Brain microvascular endothelial cell (primary cell): ENCODE data around the gene NSD2.

Experiments used
- DNase-seq: peaks from one replicate; pipeline ENCODE4 v3.0.0-alpha.2; 2020
- H3K27ac ChIP-seq: fragments of 250-450 bp; sonication (Bioruptor Pico); 2 replicates; pipeline ENCODE4 v1.5.1; 2020; ENCODE audit warnings: mild to moderate bottlenecking, moderate library complexity
- H3K27me3 ChIP-seq: fragments of 250-450 bp; sonication (Bioruptor Pico); replicated peaks from 2 replicates; pipeline ENCODE4 v1.5.1; 2020; ENCODE audit warnings: mild to moderate bottlenecking
- H3K36me3 ChIP-seq: fragments of 250-450 bp; sonication (Bioruptor Pico); replicated peaks from 2 replicates; pipeline ENCODE4 v1.5.1; 2020; ENCODE audit warnings: mild to moderate bottlenecking
- H3K4me3 ChIP-seq: 2 replicates; pipeline ENCODE4 v1.5.1; 2011; ENCODE audit warnings: low read depth, mild to moderate bottlenecking, control low read depth, low read length, moderate library complexity
- in situ Hi-C: cut with HindIII; loops from 2 replicates; pipeline ENCODE4 v1.10.0; 2017; ENCODE audit warnings: low sequenced_read_pairs, low pct_ligation_motif_present
- TF ChIP-seq, protein P1 (sequence below): IDR thresholded peaks from 2 replicates; pipeline ENCODE4 v1.5.1; 2011; ENCODE audit warnings: low read depth, mild to moderate bottlenecking, moderate library complexity, low read length, control low read depth, inconsistent platforms; ENCODE audit errors: missing control alignments

NSD2 gene

DNA sequence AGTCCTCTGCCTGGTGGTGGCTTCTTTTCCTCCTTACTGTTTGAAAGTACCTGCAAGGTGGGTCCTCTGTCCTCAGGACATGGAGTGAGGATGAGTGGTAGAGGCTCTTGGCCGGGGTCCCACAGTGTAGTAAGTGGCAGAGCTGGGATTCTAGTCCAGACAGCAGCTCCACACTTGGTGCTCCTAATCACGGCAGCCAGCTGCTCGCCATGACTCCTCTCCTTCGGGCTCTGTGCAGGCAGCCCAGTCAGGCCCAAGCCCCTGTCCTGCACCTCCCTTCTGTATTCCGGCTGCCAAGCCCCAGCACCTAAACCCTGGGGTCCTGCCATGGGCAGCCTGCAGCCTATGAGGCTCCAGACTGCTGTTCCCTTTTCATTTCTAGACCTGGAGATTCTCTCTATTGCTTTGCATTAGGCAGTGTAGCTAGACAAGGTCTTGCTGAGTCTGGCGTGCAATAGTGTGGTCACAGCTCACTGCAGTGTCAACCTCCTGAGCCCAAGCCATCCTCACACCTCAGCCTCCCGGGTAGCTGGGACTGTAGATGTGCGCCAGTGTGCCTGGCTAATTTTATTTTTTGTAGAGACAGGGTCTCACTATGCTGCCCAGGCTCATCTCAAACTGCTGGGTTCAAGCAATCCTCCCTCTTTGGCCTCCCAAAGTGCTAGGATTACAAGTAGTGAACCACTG lies 24.9 kb downstream of the NSD2 start:
- Histone ChIP-seq H3K36me3 (no peaks in the 10 kb centered on the region), H3K27ac (no peak overlapping the region), H3K4me3 (no peak overlapping the region), H3K27me3 (no peaks in the 10 kb centered on the region)
- no peak for DNase-seq
- in situ Hi-C loops, result no loop called here
- TF ChIP-seq, protein P1, sequence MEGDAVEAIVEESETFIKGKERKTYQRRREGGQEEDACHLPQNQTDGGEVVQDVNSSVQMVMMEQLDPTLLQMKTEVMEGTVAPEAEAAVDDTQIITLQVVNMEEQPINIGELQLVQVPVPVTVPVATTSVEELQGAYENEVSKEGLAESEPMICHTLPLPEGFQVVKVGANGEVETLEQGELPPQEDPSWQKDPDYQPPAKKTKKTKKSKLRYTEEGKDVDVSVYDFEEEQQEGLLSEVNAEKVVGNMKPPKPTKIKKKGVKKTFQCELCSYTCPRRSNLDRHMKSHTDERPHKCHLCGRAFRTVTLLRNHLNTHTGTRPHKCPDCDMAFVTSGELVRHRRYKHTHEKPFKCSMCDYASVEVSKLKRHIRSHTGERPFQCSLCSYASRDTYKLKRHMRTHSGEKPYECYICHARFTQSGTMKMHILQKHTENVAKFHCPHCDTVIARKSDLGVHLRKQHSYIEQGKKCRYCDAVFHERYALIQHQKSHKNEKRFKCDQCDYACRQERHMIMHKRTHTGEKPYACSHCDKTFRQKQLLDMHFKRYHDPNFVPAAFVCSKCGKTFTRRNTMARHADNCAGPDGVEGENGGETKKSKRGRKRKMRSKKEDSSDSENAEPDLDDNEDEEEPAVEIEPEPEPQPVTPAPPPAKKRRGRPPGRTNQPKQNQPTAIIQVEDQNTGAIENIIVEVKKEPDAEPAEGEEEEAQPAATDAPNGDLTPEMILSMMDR, result no peak

GRCh38 chr4:1896658-1896991 lies 25.4 kb downstream of the NSD2 start:
- in situ Hi-C loops, result no loop called here
- no peak overlapping the region for H3K4me3 ChIP-seq
- no peak for DNase-seq
- TF ChIP-seq, protein P1, result no peak
- peaks cover 4% of the 10 kb centered on the region for H3K36me3 ChIP-seq
- no peak overlapping the region for H3K27ac ChIP-seq
- no peaks in the 10 kb centered on the region for H3K27me3 ChIP-seq

GRCh38 chr4:1898007-1898406 lies 26.8 kb downstream of the NSD2 start:
- no peak overlapping the region for H3K27ac ChIP-seq
- in situ Hi-C loops, result no loop called here
- H3K4me3 ChIP-seq, result no peak overlapping the region
- peaks cover 5% of the 10 kb centered on the region for H3K36me3 ChIP-seq
- DNase-seq, result no peak
- H3K27me3 ChIP-seq, result no peaks in the 10 kb centered on the region
- TF ChIP-seq, protein P1, result no peak

- peaks cover 5% of the 10 kb centered on the region for H3K36me3 ChIP-seq
- H3K27me3 ChIP-seq, result no peaks in the 10 kb centered on the region
- no peak for DNase-seq
- in situ Hi-C loops, result no loop called here
- TF ChIP-seq, protein P1, result no peak
- H3K27ac ChIP-seq, result no peak overlapping the region
- no peak overlapping the region for H3K4me3 ChIP-seq
Observed at GRCh38 chr4:1898681-1899080, 27.5 kb downstream of the NSD2 start.

- Histone ChIP-seq H3K4me3 (no peak overlapping the region), H3K36me3 (peaks cover 5% of the 10 kb centered on the region), H3K27me3 (no peaks in the 10 kb centered on the region), H3K27ac (no peak overlapping the region)
- TF ChIP-seq, protein P1, result peak; percentile 85
- in situ Hi-C loops, result no loop called here
- peak; percentile 71 for DNase-seq
Observed at GRCh38 chr4:1899149-1900086, 28.2 kb downstream of the NSD2 start.
